Skeletal muscle tissue (tissue), 4 donors: ENCODE measurements around the gene MPZL2. TPM values are rescaled to one million over a fixed set of nuclear protein-coding genes. Genes with fewer than 3 reads are reported as not detected.
A peak's percentile ranks its signal among the peaks of the same experiment; 100 is the strongest.

ENCODE experiments used
- H3K27ac ChIP-seq: one replicate; pipeline ENCODE4 v1.7.0; 2013; ENCODE audit warnings: mild to moderate bottlenecking, low read depth, low read length, inconsistent platforms
- H3K27me3 ChIP-seq, 3 donors: one replicate each; pipeline ENCODE4 v1.7.0; 2013; ENCODE audit warnings: low read length in 3 of 3; ENCODE audit not compliant: control insufficient read depth in 3 of 3, insufficient read depth in 3 of 3
- H3K36me3 ChIP-seq, 3 donors: one replicate each; pipeline ENCODE4 v1.7.0; 2013; ENCODE audit warnings: low read length in 3 of 3; ENCODE audit not compliant: control insufficient read depth in 3 of 3, insufficient read depth in 3 of 3
- H3K4me1 ChIP-seq, 3 donors: one replicate each; pipeline ENCODE4 v1.7.0; 2013; ENCODE audit warnings: low read length in 3 of 3, mild to moderate bottlenecking in 3 of 3; ENCODE audit not compliant: control insufficient read depth in 3 of 3, insufficient read depth in 3 of 3
- H3K4me3 ChIP-seq, 3 donors: one replicate each; pipeline ENCODE4 v1.7.0; 2013; ENCODE audit warnings: low read length in 3 of 3
- H3K9ac ChIP-seq, 3 donors: one replicate each; pipeline ENCODE4 v1.7.0; 2013; ENCODE audit warnings: low read length in 3 of 3, mild to moderate bottlenecking in 3 of 3, moderate library complexity in 2 of 3, low read depth in 1 of 3
- H3K9me3 ChIP-seq, 3 donors: one replicate each; pipeline ENCODE4 v1.7.0; 2013; ENCODE audit warnings: low read length in 3 of 3; ENCODE audit not compliant: control insufficient read depth in 3 of 3
- total RNA-seq: library from RNA; depleted of rRNA; stranded (reverse); fragments of >200 nt; gene quantifications from one replicate; pipeline ENCODE4 v1.2.3, GENCODE V29; 2014
- donor health status: Osteomylitis.

Gene MPZL2
- total RNA-seq, 1 donor from 2014 or later = 1.0 TPM

DNA sequence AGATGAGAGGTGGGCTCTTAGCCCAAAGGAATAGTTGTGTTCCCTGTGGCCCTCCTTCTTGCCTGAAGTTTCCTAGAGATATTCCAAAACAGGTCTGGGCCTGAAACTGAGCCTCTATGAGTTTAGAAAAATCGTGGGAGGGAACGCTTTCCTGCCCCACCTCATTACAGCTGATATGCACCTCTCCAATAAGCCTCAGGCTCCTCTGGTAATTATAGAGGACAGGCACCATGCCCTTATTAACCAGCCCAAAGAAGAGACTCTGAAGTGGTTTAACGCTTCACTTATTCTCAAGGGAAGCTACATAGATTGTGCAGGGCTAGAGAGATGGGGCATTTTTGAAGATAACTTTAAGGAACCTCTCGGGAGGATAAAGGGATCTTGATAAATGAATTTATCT, 3.4 kb upstream of the MPZL2 start:
- Histone ChIP-seq H3K27me3 (peaks cover 24 to 33% (median 27%) of the 10 kb centered on the region in 3 donors), H3K9ac (no peak overlapping the region), H3K27ac (no peak overlapping the region), H3K4me1 (peaks cover 7 to 12% (median 9%) of the 10 kb centered on the region in 3 donors), H3K36me3 (no peaks in the 10 kb centered on the region), H3K4me3 (no peak overlapping the region), H3K9me3 (no peaks in the 10 kb centered on the region)

DNA sequence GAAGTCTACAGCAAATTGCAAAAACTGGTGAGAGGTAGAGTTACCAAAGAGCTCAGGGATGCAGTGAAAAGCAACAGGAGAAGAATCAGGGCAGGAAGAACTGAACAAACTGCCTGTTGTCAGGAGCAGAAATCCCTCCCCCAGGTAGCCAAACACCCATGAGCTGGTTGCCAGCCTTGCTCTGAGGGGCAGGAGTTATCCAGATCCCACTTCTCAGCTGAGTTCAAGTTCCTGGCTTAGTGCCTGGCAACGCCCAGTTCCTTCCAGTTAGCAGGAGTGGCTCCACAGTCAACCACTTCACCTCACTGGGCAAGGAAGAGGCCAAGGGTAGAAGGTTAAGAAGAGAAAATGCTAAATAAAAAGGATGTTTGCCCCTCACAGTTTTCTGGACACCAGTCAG, 1.9 kb upstream of the MPZL2 start:
- Histone ChIP-seq H3K4me3 (no peak overlapping the region), H3K36me3 (no peaks in the 10 kb centered on the region), H3K9me3 (no peaks in the 10 kb centered on the region), H3K4me1 (peaks cover 7 to 12% (median 11%) of the 10 kb centered on the region in 3 donors), H3K9ac (no peak overlapping the region), H3K27me3 (peaks cover 36 to 44% (median 38%) of the 10 kb centered on the region in 3 donors), H3K27ac (peak overlapping the region; percentile 17)

DNA sequence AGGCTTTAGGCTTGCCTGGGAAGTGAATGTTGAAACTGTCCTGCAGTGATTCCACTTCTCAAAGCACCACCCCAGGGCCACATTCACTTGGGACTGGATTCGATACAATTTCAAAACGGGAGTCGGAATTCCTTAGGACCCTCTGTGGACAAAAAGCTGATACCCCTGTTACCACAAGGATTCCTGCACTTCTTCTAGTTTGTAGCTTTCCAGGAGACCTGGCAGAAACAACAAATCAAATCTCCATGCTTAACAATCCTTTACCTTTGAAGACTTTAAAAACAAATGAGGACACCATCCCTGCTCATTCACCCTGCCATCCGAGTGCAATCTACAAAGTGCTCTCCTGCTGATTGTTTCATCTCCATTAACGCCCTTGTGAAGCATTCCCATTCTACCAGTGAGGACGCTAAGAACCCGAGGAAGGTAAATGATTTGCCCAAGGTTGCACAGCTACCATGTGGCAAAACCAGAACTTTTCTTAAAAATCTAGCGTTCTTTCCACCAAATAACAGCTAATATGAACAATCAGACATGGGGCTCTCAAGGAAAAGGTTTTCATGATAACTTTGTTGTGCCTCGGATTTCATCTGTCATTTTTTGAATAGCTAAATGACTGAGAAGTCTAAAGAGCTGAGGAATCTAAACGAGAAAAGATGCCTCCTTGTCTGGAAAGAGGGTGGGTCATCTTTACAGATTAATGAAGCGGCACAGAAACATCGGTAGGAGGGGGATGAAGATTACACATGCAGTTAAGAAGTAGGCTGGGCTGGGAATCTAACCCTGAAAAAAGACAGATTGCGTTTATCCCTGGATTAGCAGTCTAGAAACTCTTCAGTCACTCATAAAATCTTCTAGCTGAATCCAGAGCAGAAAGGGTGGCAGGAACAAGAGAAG, 720 bp upstream of the MPZL2 start:
- Histone ChIP-seq H3K36me3 (no peaks in the 10 kb centered on the region), H3K27me3 (peaks cover 36 to 42% (median 38%) of the 10 kb centered on the region in 3 donors), H3K27ac (peak overlapping the region; percentile 26), H3K4me3 (peak overlapping the region; percentile 52 to 69 (median 63)), H3K9ac (peak overlapping the region in 1 of 3 donors; percentile 39), H3K9me3 (no peaks in the 10 kb centered on the region), H3K4me1 (peaks cover 7 to 12% (median 11%) of the 10 kb centered on the region in 3 donors)

DNA sequence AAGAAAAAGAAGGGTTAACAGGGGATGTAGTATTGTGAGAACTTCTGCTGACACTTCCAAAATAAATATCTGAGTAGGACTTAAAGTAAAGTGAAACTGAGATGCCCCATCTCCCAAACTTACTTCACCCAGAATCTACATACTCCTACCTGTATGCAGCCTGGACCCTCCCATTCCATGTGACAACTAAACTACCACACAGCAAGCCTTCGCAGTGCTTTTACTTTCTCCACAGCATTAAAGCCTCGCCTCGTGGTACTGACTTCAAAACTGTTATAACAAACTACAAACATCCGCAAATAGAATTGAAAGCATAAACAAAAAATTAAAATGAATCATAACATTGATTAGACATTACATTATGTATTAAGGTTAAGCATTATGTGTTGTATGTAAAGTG, 985 bp downstream of the MPZL2 start:
- Histone ChIP-seq H3K36me3 (no peaks in the 10 kb centered on the region), H3K4me1 (peaks cover 7 to 12% (median 11%) of the 10 kb centered on the region in 3 donors), H3K4me3 (peak overlapping the region in 1 of 3 donors; percentile 63), H3K9me3 (peaks cover 0 to 3% (median 0%) of the 10 kb centered on the region in 3 donors), H3K27me3 (peaks cover 36 to 45% (median 38%) of the 10 kb centered on the region in 3 donors), H3K9ac (no peak overlapping the region), H3K27ac (no peak overlapping the region)

DNA sequence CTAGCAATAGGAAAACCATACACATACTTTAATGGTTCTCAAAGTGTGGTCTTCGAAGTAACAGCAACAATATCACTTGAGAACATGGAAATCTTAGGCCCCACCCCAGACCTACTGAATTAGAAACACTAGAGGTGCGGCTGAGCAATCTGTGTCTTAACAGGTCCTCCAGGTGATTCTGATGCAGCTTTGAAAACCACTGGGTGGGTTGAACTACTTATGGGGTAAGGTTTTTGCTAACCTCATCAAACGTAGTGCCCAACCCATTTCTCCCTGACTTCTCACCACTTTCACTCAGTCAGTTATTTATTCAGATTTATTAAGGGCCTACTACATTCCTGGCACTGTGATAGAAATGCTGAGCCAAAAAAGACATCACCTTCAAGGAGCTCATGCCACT, 3.7 kb downstream of the MPZL2 start:
- Histone ChIP-seq H3K27ac (no peak overlapping the region), H3K4me1 (peaks cover 7 to 12% (median 11%) of the 10 kb centered on the region in 3 donors), H3K9me3 (peaks cover 0 to 3% (median 0%) of the 10 kb centered on the region in 3 donors), H3K36me3 (no peaks in the 10 kb centered on the region), H3K27me3 (peaks cover 34 to 40% (median 36%) of the 10 kb centered on the region in 3 donors), H3K9ac (no peak overlapping the region), H3K4me3 (no peak overlapping the region)

DNA sequence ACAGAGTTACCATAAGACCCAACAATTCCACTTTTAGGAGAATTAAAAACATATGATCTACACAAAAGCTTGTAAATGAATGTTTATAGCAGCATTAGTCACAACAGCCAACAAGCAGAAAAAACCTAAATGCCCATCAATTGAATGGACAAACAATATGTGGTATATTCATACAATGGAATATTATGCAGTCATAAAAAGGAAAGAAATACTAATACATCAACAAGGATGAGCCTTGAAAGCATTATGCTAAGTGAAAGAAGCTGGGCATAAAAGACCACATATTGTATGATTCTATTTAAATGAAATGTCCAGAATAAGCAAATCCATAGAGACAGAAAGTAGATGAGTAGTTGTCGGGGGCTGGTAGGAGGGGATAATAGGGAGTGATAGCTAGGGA, 5.0 kb downstream of the MPZL2 start:
- Histone ChIP-seq H3K36me3 (no peaks in the 10 kb centered on the region), H3K4me1 (peaks cover 6 to 9% (median 8%) of the 10 kb centered on the region in 3 donors), H3K4me3 (no peak overlapping the region), H3K27ac (no peak overlapping the region), H3K27me3 (peaks cover 26 to 34% (median 30%) of the 10 kb centered on the region in 3 donors), H3K9me3 (peaks cover 0 to 3% (median 0%) of the 10 kb centered on the region in 3 donors), H3K9ac (no peak overlapping the region)

DNA sequence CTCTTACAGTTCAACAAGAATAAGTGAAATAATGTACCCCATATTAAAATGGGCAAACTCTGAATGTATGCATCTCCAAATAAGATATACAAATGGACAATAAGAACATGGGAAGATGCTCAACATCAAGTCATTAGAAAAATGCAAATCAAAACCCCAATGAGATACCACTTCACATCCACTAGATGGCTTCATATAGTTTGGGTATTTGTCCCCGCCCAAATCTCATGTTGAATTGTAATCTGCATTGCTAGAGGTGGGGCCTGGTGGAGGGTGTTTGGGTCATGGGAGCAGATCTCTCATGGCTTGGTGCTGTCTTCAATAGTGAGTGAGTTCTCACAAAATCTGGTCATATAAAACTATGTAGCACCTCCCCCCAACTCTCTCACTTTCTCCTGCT, 5.7 kb downstream of the MPZL2 start:
- Histone ChIP-seq H3K9me3 (peaks cover 0 to 3% (median 0%) of the 10 kb centered on the region in 3 donors), H3K4me3 (no peak overlapping the region), H3K9ac (no peak overlapping the region), H3K27me3 (peaks cover 19 to 26% (median 24%) of the 10 kb centered on the region in 3 donors), H3K27ac (no peak overlapping the region), H3K36me3 (no peaks in the 10 kb centered on the region), H3K4me1 (peaks cover 0 to 2% (median 1%) of the 10 kb centered on the region in 3 donors)

DNA sequence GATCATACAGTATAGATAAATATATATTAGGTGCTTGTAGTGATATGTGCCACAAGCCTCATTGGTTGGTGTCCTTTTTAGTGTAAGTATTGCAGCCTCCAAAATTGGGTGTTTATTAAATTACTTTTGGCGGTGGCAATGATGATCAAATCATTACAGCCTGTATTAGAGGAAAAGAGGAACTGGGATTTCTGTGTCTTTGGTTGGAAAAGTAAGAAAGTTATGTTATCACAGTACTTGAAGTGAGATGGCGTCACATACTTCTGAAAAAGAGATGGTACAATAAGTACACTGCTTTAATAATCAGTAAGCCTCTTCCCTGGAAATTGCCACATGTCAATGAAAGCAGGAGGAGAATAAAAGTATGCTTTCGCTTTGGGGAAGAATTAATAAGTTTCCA, 11.4 kb downstream of the MPZL2 start:
- H3K9ac ChIP-seq = no peak overlapping the region

DNA sequence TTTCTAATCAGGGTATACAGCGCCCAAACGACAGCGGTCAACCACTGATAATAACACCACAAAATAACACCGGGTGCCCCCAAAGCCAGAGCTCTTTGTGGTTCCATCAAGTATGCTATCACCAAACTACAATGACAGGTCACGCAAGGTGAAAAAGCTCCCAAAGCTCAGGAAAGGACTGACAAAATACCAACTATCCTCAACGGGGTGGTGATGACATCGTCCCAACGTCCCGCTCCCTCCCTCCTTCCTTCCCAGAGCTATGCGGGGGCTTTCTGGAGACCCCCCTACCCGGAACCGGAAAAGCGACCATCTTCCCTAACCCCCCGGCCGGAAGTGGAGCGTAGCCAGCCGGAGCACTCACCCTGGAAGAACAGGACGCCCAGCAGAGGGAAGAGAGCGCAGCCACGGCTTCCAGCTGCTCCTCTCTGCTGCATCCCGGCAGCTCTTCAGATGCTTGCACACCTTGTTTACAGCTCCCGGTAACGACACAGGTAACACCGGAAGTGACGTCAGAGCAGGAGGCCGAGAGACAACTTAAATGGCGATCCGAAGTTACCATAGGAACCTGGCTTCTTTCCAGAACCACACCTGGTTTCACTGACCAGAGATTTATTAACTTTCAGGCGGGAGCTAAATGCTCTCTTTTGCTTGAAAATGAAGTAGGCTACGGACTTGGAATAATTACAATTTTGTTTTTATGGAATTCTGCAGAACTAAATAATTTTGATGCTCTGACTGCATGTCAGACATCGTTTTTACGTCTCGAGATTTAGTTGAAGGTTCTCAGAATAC, 12.0 kb downstream of the MPZL2 start, which contains the start of gene MPZL3:
MPZL3 (minus strand) TSS at position 508 of the 795 bp plus-strand sequence; CDS start at position 437, 71 bp downstream.
- no peaks in the 10 kb centered on the region for H3K36me3 ChIP-seq
- peak within 1 kb of the TSS; percentile 89 to 95 (median 91) for H3K4me3 ChIP-seq
- H3K27ac ChIP-seq = peak within 1 kb of the TSS; percentile 59
- H3K9me3 ChIP-seq = no peaks in the 10 kb centered on the region
- H3K9ac ChIP-seq = peak within 1 kb of the TSS; percentile 56 to 63 (median 59)
- H3K4me1 ChIP-seq = peaks cover 3 to 8% (median 6%) of the 10 kb centered on the region in 3 donors
- peaks cover 7 to 10% (median 8%) of the 10 kb centered on the region in 3 donors for H3K27me3 ChIP-seq

More for the DNA sequence above, 11.4 kb downstream of the MPZL2 start:
- no peak overlapping the region for H3K27ac ChIP-seq
- no peaks in the 10 kb centered on the region for H3K36me3 ChIP-seq
- H3K9me3 ChIP-seq = no peaks in the 10 kb centered on the region
- H3K4me3 ChIP-seq = peak overlapping the region in 2 of 3 donors; percentile 91 to 95
- H3K27me3 ChIP-seq = peaks cover 3 to 10% (median 8%) of the 10 kb centered on the region in 3 donors
- peaks cover 3 to 8% (median 6%) of the 10 kb centered on the region in 3 donors for H3K4me1 ChIP-seq
